Vagina (tissue), 2 donors: Measurements from ENCODE around the gene NFIA. TPM values are rescaled to one million over a fixed set of nuclear protein-coding genes. Genes with fewer than 3 reads are reported as not detected.

Experiments
- DNase-seq, 2 donors: peaks; one replicate each; pipeline ENCODE4 v3.0.0-alpha.2; 2017; ENCODE audit errors: extremely low spot score in 2 of 2
- H3K27ac ChIP-seq: fragments of 200-600 bp; sonication (generic); one replicate; pipeline ENCODE4 v1.5.1; 2019
- H3K27me3 ChIP-seq: fragments of 200-600 bp; sonication (generic); one replicate; pipeline ENCODE4 v1.5.1; 2019
- H3K36me3 ChIP-seq, 2 donors: fragments of 200-600 bp; sonication (generic); one replicate each; pipeline ENCODE4 v1.5.1; 2017 to 2019
- H3K4me1 ChIP-seq: fragments of 200-600 bp; sonication (generic); one replicate; pipeline ENCODE4 v1.5.1; 2019
- H3K4me3 ChIP-seq, 2 donors: fragments of 200-600 bp; sonication (generic); 1 replicate in 1 of 2; 2 replicates in 1 of 2; pipeline ENCODE4 v1.5.1; 2016 to 2019
- H3K9me3 ChIP-seq: fragments of 200-600 bp; sonication (generic); one replicate; pipeline ENCODE4 v1.5.1; 2019
- CTCF ChIP-seq, 3 experiments: fragments of 450-650 bp in 2 of 3; fragments of 200-600 bp in 1 of 3; sonication (generic) in 1 of 3; IDR thresholded peaks; one replicate each; pipeline ENCODE4 v1.5.1; 2017 to 2019; ENCODE audit warnings: antibody characterized with exemption in 3 of 3, mild to moderate bottlenecking in 2 of 3, moderate library complexity in 2 of 3
- POLR2A ChIP-seq, 2 donors: fragments of 450-650 bp; IDR thresholded peaks; one replicate each; pipeline ENCODE4 v1.6.1; 2017; ENCODE audit warnings: antibody characterized with exemption in 2 of 2, mild to moderate bottlenecking in 2 of 2, moderate library complexity in 2 of 2
- POLR2AphosphoS5 ChIP-seq, 2 donors: sonication (generic); formaldehyde crosslinking; IDR thresholded peaks; one replicate each; pipeline ENCODE4 v1.9.0; 2017; ENCODE audit warnings: antibody characterized with exemption in 2 of 2, mild to moderate bottlenecking in 2 of 2, low read depth in 1 of 2; ENCODE audit not compliant: insufficient read depth in 1 of 2
- intact Hi-C: fragments of 100-400 bp; cut with DNase I; formaldehyde crosslinking; loops from one replicate; pipeline ENCODE4 v1.15.1; 2023
- total RNA-seq: library from RNA; depleted of rRNA; stranded (reverse); fragments of >200 nt; gene quantifications from one replicate; pipeline ENCODE4 v1.2.3, GENCODE V29; 2016

Gene NFIA
- total RNA-seq, 1 donor from 2014 or later = 59.2 TPM

- Histone ChIP-seq H3K27ac (no peak overlapping the region), H3K9me3 (no peaks in the 10 kb centered on the region), H3K36me3 (no peaks in the 10 kb centered on the region), H3K27me3 (no peaks in the 10 kb centered on the region), H3K4me3 (no peak overlapping the region), H3K4me1 (peaks cover 44% of the 10 kb centered on the region)
- intact Hi-C loops = no loop called here
- DNase-seq = no peak
- TF ChIP-seq CTCF (IDR thresholded peaks at IDR 0.05) (no peak), POLR2A (IDR thresholded peaks at IDR 0.05) (no peak), POLR2AphosphoS5 (IDR thresholded peaks at IDR 0.05; ENCODE audit: insufficient read depth in 1 of 2, low read depth in 1 of 2) (no peak)
Measured at GRCh38 chr1:61174060-61174795, 91.9 kb downstream of the NFIA start.

GRCh38 chr1:61175976-61176375 lies 93.6 kb downstream of the NFIA start:
- Histone ChIP-seq H3K4me3 (no peak overlapping the region), H3K4me1 (peaks cover 28% of the 10 kb centered on the region), H3K9me3 (no peaks in the 10 kb centered on the region), H3K36me3 (no peaks in the 10 kb centered on the region), H3K27me3 (no peaks in the 10 kb centered on the region), H3K27ac (no peak overlapping the region)
- DNase-seq = no peak
- no peak for TF ChIP-seq POLR2A (IDR thresholded peaks at IDR 0.05)
- TF ChIP-seq CTCF (IDR thresholded peaks at IDR 0.05) = no peak
- TF ChIP-seq POLR2AphosphoS5 (IDR thresholded peaks at IDR 0.05; ENCODE audit: insufficient read depth in 1 of 2, low read depth in 1 of 2) = no peak
- intact Hi-C loops = no loop called here

GRCh38 chr1:61181067-61182038 lies 99.0 kb downstream of the NFIA start:
- no peak for DNase-seq
- no peaks in the 10 kb centered on the region for H3K36me3 ChIP-seq
- H3K4me3 ChIP-seq = no peak overlapping the region
- TF ChIP-seq POLR2AphosphoS5 (IDR thresholded peaks at IDR 0.05; ENCODE audit: insufficient read depth in 1 of 2, low read depth in 1 of 2) (no peak), CTCF (IDR thresholded peaks at IDR 0.05) (no peak), POLR2A (IDR thresholded peaks at IDR 0.05) (no peak)
- no peaks in the 10 kb centered on the region for H3K27me3 ChIP-seq
- H3K9me3 ChIP-seq = no peaks in the 10 kb centered on the region
- no peak overlapping the region for H3K27ac ChIP-seq
- intact Hi-C loops = no loop called here
- H3K4me1 ChIP-seq = peaks cover 45% of the 10 kb centered on the region

GRCh38 chr1:61182049-61182448 lies 99.7 kb downstream of the NFIA start:
- H3K36me3 ChIP-seq = no peaks in the 10 kb centered on the region
- no peaks in the 10 kb centered on the region for H3K9me3 ChIP-seq
- intact Hi-C loops = no loop called here
- TF ChIP-seq POLR2AphosphoS5 (IDR thresholded peaks at IDR 0.05; ENCODE audit: insufficient read depth in 1 of 2, low read depth in 1 of 2) = peak in 1 of 2 donors; percentile 44
- TF ChIP-seq POLR2A (IDR thresholded peaks at IDR 0.05) = no peak
- H3K27ac ChIP-seq = no peak overlapping the region
- DNase-seq = no peak
- H3K4me3 ChIP-seq = no peak overlapping the region
- no peaks in the 10 kb centered on the region for H3K27me3 ChIP-seq
- peaks cover 45% of the 10 kb centered on the region for H3K4me1 ChIP-seq

GRCh38 chr1:61182480-61182879 lies 100.1 kb downstream of the NFIA start:
- Histone ChIP-seq H3K27me3 (no peaks in the 10 kb centered on the region), H3K4me3 (no peak overlapping the region), H3K27ac (peak overlapping the region; percentile 73), H3K9me3 (no peaks in the 10 kb centered on the region), H3K36me3 (no peaks in the 10 kb centered on the region), H3K4me1 (peaks cover 45% of the 10 kb centered on the region)
- intact Hi-C loops = no loop called here
- DNase-seq = no peak
- TF ChIP-seq POLR2A (IDR thresholded peaks at IDR 0.05) (no peak), CTCF (IDR thresholded peaks at IDR 0.05) (no peak)
